Measurements from ENCODE around the gene ARSB. TPM values are rescaled to one million over a fixed set of nuclear protein-coding genes. Genes with fewer than 3 reads are reported as not detected.

The ARSB gene
- total and polyA plus RNA-seq, 10 of the 15 experiments (the other 5 are each of a cell fraction or from before 2014, with no cell fraction given), result 1.2 to 8.2 (median 6.1) TPM

DNA sequence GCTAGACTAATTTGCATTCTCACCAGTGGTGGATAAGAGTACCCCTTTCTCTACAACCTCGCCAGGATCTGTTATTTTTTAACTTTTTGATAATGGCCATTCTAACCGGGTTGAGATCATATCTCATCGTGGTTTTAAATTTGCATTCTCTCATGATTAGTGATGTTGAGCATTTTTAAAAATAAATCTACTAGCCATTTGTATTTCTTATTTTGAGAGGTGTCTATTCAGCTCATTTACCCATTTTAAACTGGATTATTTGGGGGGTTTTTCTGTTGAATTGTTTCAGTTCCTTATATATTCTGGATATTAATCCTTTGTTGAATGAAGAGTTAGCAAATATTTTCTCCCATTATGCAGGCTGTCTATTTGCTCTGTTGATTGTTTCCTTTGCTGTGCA lies 139.6 kb downstream of the ARSB start:
- FAIRE-seq, result no peak
- Histone ChIP-seq H3K79me2 (ENCODE audit: control insufficient read depth, insufficient read depth, low read length) (no peaks in the 10 kb centered on the region), H3K36me3 (ENCODE audit: control insufficient read depth in 2 of 2, insufficient read depth in 2 of 2, low read length in 1 of 2) (no peaks in the 10 kb centered on the region), H4K20me1 (ENCODE audit: control insufficient read depth, insufficient read depth) (no peaks in the 10 kb centered on the region), H3K27ac (ENCODE audit: control insufficient read depth, insufficient read depth) (no peak overlapping the region), H3K9ac (ENCODE audit: control insufficient read depth, insufficient read depth, low read length) (no peak overlapping the region), H3K4me1 (ENCODE audit: control insufficient read depth, insufficient read depth, low read length) (no peaks in the 10 kb centered on the region), H3K4me2 (ENCODE audit: control insufficient read depth, insufficient read depth) (no peak overlapping the region), H3K4me3 (no peak overlapping the region), H3K27me3 (replicated peaks in 1 of 2; ENCODE audit: control insufficient read depth in 2 of 2, insufficient read depth in 2 of 2, low read length in 1 of 2) (no peaks in the 10 kb centered on the region), H2AFZ (ENCODE audit: control insufficient read depth, low read depth, low read length) (peak overlapping the region; percentile 23; the same call in 1 of the 2 replicates), H3K9me3 (replicated peaks; ENCODE audit: control insufficient read depth, insufficient read depth, low read length) (no peaks in the 10 kb centered on the region; the same call in 2 of the 3 replicates)
- intact Hi-C loops (cut with micrococcal nuclease; ENCODE audit: unreplicated experiment) (loop anchor here (5.0 kb wide), 1 partner anchor 88 kb away; no protein-coding TSS in a partner anchor), in situ Hi-C loops (cut with MboI) (no loop called here)
- BruUV-seq (replicated peaks), result no TSS peak
- ChIA-PET POLR2A (interaction anchor here (0.6 kb wide), 1 partner anchor 480 kb away, joined by 9 read pairs; no protein-coding TSS in a partner anchor), SMC1A (ENCODE audit: uncharacterized antibody, unreplicated experiment) (interaction anchor here (0.7 to 1.9 kb wide), 7 partner anchors 18 to 124 kb away, joined by 3 to 6 read pairs (median 4); no protein-coding TSS in a partner anchor), RAD21 (ENCODE audit: unreplicated experiment) (interaction anchor here (1.0 to 1.2 kb wide), 4 partner anchors 18 to 118 kb away, joined by 3 to 6 read pairs (median 4); no protein-coding TSS in a partner anchor), CTCF (interaction anchor here (1.8 kb wide), 1 partner anchor 40 kb away, joined by 6 read pairs; no protein-coding TSS in a partner anchor)
- 1% methylated on average over 3 of the region's 3 CpGs for WGBS (ENCODE audit: insufficient coverage, insufficient replicate concordance, low lambda C conversion rate, missing lambda C conversion rate)
- no peak for DNase-seq (ENCODE audit: low read depth, low spot score)
- ATAC-seq, result peak; percentile 91
- no peak for TF ChIP-seq ZBTB40 (IDR thresholded peaks at IDR 0.05; ENCODE audit: borderline replicate concordance)
- no peak for TF ChIP-seq EZH2 (IDR thresholded peaks at IDR 0.05; ENCODE audit: borderline replicate concordance, control insufficient read depth, low read depth, low read length)
- TF ChIP-seq TCF3 (IDR thresholded peaks at IDR 0.05; ENCODE audit: borderline replicate concordance, insufficient read depth, low read depth, low read length), result no peak
- TF ChIP-seq HCFC1 (IDR thresholded peaks at IDR 0.05; ENCODE audit: low read length), result no peak
- TF ChIP-seq SREBF1 (IDR thresholded peaks at IDR 0.05; ENCODE audit: low read length), result no peak
- no peak for TF ChIP-seq GABPA (IDR thresholded peaks at IDR 0.05; ENCODE audit: low read depth)
- TF ChIP-seq, protein P1, sequence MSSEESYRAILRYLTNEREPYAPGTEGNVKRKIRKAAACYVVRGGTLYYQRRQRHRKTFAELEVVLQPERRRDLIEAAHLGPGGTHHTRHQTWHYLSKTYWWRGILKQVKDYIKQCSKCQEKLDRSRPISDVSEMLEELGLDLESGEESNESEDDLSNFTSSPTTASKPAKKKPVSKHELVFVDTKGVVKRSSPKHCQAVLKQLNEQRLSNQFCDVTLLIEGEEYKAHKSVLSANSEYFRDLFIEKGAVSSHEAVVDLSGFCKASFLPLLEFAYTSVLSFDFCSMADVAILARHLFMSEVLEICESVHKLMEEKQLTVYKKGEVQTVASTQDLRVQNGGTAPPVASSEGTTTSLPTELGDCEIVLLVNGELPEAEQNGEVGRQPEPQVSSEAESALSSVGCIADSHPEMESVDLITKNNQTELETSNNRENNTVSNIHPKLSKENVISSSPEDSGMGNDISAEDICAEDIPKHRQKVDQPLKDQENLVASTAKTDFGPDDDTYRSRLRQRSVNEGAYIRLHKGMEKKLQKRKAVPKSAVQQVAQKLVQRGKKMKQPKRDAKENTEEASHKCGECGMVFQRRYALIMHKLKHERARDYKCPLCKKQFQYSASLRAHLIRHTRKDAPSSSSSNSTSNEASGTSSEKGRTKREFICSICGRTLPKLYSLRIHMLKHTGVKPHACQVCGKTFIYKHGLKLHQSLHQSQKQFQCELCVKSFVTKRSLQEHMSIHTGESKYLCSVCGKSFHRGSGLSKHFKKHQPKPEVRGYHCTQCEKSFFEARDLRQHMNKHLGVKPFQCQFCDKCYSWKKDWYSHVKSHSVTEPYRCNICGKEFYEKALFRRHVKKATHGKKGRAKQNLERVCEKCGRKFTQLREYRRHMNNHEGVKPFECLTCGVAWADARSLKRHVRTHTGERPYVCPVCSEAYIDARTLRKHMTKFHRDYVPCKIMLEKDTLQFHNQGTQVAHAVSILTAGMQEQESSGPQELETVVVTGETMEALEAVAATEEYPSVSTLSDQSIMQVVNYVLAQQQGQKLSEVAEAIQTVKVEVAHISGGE (CRISPR knock-in tag; IDR thresholded peaks at IDR 0.05), result no peak
- TF ChIP-seq BMI1 (IDR thresholded peaks at IDR 0.05; ENCODE audit: borderline replicate concordance), result 0 out of 2 replicates have a peak, but pooled peaks have one; percentile 32
- TF ChIP-seq NBN (IDR thresholded peaks at IDR 0.05), result 0 out of 2 replicates have a peak, but pooled peaks have one; percentile 60
- peak in 1 of 2 experiments; percentile 48; a peak in 2 of 4 replicates for TF ChIP-seq IKZF2 (IDR thresholded peaks at IDR 0.05)
- no peak for TF ChIP-seq PKNOX1 (IDR thresholded peaks at IDR 0.05)
- TF ChIP-seq MTA2 (IDR thresholded peaks at IDR 0.05; ENCODE audit: low read depth), result peak; percentile 86
- no peak for TF ChIP-seq ZNF24 (IDR thresholded peaks at IDR 0.05)
- TF ChIP-seq RCOR1 (conservative IDR thresholded peaks at IDR 0.05; ENCODE audit: low read depth, low read length), result no peak
- TF ChIP-seq USF1 (IDR thresholded peaks at IDR 0.05; ENCODE audit: borderline replicate concordance, extremely low read length, insufficient read depth, low read depth, low read length), result no peak

Measured in GM12878 (cell line).